Glomerular visceral epithelial cell (primary cell): ENCODE results near the gene METRN.

Source experiments
- DNase-seq: peaks from one replicate; pipeline ENCODE4 v3.0.0-alpha.2; 2016; ENCODE audit errors: extremely low spot score

Gene METRN

DNA sequence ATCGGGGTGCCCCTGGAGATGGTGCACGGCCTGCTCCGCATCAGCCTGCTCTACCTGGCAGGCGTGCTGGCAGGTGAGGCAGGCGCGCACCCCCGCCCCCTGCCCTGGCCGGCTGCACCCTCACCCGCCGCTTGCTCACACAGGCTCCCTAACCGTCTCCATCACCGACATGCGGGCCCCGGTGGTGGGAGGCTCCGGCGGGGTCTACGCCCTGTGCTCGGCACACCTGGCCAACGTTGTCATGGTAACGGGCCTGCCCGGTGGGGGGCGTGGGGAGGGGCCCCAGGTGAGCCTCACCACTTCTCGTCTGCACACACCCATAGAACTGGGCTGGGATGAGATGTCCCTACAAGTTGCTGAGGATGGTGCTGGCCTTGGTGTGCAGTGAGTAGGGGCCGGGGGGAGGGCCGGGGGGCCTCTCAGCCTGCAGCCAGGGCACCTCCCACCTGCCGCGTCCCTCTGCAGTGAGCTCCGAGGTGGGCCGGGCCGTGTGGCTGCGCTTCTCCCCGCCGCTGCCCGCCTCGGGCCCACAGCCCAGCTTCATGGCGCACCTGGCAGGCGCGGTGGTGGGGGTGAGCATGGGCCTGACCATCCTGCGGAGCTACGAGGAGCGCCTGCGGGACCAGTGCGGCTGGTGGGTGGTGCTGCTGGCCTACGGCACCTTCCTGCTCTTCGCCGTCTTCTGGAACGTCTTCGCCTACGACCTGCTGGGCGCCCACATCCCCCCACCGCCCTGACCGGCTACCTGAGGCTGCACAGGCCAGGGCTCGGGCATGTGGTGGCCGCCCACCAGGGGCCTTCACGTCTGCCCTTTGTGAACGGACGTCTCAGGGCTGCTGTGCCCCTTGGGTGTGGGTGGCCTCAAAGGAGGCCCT is 37.4 kb upstream of the METRN start:
- DNase-seq, result no peak

DNA sequence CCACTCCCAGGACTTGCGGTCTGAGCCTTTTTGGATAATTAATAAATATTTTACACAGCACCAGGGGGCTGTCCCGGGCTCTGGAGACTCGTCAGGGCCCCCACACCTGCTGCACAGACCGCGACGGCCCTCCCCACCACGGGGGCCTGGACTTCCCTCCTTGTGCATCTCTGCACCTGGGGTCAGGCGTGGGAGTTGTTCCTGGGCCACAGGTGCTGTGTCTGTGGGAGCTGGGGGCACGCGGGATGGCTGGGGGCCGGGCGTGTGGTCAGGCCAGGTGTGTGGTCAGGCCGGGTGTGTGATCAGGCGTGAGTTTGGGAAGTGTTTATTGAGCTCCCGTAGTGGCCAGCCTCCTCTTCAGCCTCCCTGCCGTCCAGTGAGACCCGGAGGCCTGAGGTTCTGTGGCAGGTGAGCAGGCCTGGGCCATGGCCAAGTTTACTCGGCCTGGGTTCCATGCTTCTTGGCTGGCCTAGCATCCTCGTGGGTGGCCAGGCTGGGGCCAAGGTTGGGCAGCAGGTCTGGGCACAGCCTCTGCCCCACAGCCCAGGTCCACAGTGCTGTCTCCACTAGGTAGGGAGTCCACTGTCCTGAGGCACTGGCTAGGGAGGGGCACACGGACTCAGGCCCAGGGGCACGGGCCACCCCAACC is 36.6 kb upstream of the METRN start:
- no peak for DNase-seq

DNA sequence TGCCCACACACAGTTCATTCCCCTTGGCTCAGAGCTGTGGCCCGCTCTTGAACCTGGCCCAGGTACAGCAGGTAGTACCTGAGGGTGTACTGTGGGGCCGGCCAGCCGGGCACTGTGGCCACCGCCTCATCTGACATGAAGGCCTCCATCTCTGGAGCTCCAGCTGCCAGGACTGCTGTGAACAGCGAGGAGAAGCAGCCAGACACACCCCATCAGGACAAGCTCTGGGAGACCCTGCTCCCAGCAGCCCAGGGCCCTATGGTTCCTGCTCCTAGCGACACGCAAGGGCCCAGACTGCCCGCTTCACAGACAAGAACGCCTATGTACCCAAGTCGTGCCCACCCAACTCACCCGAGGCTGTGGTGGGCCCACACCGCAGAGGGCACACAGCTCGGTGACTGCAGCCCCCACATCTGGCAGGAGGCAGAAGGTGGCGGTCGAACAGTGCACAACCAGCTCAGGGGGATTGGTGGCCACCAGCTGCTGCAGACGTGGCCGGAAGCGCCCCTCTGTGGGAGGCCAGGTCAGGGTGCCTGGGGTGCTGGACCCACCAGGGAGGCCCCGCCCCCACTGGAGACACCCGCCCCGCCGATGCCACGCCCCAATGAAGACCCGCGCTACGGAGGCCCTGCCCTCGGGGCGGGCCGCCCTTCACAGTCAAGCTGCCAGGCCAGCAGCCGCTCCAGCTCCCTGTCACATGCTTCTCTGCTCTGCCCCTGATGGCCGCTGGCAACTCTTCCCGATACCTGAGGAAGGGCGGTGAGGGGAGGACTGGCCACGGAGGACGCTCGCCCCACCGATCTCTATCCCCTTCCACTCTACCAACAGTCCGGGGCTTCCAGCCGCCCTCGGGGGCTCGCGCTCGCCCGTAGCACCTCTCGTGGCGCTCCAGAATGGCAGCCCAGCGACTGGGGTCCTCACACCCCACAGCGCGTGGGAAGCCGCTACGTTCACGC is 35.8 kb upstream of the METRN start:
- DNase-seq, result peak; percentile 67

DNA sequence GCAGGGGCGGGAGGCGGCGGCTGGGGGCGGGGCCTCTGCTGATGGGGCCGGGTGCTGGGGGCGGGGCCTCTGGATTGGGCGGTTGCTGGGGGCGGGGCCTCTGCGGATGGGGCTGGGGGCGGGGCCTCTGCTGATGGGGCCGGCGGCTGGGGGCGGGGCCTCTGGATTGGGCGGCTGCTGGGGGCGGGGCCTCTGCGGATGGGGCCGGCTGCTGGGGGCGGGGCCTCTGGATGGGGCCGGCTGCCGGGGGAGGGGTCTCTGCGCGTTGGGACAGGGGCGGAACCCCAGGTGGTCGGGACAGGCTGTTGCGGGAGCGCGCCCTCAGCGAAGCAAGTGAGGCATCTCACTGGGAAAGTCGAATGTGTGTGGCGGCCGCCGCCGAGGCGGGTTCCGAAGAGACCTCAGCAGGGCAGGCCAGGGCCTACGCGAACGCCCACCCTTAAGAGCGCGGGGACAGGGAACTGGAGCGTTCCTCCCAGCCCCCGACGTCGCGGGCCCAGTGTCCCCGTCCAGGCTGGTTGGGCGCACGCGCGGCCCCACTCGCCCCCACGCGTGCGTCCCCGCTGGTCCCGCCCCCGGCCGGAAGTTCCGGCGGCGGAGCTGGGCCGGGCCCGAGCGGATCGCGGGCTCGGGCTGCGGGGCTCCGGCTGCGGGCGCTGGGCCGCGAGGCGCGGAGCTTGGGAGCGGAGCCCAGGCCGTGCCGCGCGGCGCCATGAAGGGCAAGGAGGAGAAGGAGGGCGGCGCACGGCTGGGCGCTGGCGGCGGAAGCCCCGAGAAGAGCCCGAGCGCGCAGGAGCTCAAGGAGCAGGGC is 34.9 kb upstream of the METRN start, which contains the start of gene STUB1:
STUB1 (plus strand) TSS at position 597 of the 811 bp plus-strand sequence; CDS start at position 713, 116 bp downstream.
- DNase-seq, result peak; percentile 87

DNA sequence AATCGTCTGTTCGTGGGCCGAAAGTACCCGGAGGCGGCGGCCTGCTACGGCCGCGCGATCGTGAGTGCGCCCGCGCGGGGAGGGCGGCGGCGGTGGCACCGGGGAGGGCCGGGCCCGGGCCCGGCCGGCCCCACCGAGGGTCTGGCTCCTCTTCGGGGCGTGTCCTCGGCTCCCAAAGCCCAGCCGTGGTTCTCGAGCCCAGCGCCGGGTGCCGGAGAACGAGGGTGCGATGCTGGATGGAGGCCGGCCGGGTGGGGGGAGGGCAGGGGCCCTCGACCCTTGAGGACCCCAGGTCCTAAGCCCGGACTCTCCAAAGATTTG is 34.3 kb upstream of the METRN start:
- no peak for DNase-seq

DNA sequence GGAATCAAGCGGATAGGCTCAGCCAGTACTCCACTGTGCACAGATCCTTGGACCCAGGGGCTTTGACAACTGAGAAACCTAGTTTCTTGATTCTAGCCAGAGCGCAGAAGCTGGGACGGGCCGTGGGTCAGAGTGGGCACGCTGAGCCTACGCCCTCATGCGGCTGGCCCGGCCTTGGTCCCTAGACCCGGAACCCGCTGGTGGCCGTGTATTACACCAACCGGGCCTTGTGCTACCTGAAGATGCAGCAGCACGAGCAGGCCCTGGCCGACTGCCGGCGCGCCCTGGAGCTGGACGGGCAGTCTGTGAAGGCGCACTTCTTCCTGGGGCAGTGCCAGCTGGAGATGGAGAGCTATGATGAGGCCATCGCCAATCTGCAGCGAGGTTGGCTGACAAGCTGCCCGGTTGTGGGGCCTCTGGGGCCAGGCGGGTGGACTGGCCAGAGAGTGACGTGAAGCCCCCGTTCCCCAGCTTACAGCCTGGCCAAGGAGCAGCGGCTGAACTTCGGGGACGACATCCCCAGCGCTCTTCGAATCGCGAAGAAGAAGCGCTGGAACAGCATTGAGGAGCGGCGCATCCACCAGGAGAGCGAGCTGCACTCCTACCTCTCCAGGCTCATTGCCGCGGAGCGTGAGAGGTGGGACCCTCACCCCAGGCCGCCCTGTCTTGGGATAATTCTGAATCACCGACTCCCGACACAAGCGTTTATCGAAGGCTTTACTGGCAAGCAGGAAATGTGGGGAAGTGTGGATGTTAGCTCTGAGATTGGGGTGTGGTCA is 33.8 kb upstream of the METRN start:
- no peak for DNase-seq

DNA sequence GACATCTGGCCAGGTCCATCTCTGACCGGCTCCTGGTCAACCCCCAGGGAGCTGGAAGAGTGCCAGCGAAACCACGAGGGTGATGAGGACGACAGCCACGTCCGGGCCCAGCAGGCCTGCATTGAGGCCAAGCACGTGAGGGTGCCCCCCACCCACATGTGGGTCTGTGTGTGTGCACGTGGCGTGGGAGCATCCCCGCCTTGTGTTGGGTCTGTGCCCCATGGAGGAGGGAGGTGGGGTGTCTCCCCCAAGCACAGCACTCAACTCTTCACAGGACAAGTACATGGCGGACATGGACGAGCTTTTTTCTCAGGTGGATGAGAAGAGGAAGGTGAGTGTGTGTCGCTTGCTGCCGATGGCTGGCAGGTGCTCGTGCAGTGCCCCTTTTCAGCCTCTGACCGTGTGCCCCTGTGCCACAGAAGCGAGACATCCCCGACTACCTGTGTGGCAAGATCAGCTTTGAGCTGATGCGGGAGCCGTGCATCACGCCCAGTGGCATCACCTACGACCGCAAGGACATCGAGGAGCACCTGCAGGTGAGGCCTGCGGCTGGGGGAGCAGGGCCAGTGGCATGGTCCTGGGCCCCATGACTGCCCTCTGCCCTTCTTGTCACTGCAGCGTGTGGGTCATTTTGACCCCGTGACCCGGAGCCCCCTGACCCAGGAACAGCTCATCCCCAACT is 33.0 kb upstream of the METRN start:
- DNase-seq, result peak; percentile 66

DNA sequence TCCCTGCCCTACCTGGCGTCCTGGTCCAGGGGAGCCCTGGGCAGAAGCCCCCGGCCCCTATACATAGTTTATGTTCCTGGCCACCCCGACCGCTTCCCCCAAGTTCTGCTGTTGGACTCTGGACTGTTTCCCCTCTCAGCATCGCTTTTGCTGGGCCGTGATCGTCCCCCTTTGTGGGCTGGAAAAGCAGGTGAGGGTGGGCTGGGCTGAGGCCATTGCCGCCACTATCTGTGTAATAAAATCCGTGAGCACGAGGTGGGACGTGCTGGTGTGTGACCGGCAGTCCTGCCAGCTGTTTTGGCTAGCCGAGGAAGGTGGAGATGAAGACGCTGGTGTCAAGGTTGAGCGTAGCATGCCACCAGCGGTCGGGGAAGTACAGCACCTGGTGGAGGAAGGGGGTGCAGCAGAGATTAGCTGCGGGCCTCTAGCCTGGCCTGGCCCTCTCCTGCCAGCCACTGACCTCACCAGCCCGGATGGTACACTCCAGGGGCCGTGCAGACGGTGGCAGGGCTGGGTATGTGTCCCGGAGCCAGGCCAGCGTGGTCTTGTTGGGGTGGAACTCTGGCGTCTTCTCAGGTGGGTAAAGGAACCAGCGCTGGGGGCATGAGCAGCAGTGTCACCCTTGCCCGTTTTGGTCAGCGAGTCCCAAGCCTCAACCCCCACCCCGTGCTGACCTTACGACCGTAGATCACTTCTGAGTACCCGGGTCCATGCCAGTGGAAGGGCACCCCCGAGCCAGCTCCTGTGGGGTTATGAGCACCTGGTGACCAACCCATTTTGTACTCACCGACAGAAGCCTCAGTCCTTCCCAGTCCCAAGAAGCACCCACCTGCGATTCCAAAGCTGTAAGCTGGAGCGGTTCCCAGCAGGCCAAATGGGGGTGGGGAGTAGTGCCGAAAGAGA is 32.2 kb upstream of the METRN start:
- DNase-seq, result no peak

DNA sequence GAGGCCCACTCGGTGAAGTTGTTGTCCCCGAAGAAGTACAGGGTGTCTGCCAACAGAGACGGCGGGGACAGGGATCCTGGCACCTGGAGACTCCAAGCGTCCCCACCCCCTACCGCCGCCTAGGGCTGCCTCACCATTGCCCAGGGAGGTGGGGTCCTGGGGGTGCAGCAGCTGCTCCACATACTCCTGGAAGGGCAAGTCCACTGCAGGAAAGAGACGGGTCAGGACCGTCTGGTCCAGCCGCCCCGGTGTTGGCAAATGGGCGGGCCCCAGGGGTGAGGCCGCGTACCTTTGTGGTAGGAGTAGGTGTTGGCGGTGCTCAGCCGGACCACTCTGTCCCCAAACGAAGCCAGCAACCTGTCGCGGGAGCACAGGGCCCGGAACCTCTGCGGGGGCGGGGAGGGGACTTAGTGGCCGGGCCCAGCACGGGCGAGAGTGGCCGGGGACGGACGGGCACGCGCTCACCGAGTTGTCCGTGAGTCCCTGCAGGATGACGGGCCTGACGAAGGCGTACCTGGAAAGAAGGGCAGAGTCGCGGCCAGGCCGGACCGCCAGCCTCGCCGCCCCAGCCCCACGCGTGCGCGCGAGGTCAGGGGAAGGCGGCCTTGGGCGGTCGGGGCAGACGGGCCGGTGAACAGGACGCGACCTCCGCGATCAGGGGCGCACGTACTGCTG is 31.4 kb upstream of the METRN start:
- DNase-seq, result no peak

DNA sequence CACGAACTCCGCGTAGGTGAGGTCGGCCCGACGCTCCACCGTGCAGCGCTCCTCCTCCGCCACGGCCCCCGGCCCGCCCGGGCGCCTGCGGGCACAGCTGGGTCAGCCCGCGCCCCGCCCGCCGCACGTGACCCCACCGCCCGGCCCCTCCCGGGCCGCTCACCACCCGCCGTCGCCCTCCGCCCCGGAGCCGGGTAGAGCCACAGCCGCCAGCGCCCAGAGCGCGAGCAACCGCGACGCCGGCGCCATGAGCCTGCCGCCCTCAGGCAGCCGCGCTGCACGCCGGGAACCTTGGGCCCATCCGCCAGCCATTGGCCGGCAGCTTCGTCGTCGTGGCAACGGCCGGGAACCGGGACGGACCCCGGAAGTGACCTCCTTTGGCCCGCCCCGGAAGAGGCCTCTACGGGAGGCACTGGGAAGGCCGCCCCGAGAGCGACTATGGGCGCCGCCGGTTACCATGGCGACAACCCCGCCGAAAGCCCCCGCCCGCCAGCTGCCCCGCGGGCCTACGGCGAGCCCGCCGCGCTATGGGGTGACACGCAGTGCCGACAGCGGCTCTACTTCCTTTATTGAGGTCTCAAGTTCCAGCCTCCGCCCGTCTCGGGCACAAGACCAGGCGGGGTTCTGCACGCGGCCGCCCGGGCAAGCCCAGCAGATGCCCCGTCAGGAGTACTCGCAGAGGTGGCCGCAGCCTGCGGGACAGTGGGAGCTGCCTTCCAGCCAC is 30.7 kb upstream of the METRN start, which contains the start of gene JMJD8:
JMJD8 (minus strand) TSS at position 264 of the 724 bp plus-strand sequence; CDS start at position 249, 15 bp downstream.
- DNase-seq, result peak; percentile 93

DNA sequence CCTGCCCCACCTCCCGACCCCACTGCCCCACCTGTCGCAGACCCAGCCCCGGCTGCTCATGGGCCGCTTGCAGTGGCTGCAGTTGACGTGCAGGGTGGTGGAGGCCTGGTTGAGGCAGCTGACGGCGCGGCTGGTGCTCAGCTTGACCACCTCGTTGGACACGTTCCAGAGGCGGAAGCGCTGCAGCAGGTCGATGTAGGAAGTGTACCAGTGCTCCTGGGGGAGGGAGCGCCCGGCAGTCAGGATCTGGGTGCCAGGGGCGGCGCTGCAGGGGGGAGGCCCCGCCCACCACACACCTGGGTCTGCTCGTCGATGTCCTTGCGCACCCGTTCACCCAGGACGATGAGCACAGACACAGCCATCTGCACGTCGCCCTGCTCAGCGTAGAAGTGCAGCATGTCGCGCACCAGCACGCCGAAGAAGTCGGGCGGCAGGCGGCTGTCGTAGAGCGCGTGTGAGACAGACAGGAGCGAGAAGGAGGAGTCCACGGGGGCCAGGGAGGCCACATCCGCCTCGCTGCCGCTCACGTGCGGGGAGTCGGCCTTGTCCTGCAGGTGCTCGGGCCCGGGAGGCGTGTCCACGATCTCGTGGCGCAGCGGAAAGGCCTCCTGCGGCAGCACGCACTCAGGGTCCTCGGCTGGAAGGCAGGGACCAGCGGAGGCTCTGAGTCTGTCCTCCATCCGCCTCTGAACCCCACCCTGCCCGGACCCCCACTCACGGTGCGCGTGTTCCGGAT is 29.8 kb upstream of the METRN start:
- no peak for DNase-seq

DNA sequence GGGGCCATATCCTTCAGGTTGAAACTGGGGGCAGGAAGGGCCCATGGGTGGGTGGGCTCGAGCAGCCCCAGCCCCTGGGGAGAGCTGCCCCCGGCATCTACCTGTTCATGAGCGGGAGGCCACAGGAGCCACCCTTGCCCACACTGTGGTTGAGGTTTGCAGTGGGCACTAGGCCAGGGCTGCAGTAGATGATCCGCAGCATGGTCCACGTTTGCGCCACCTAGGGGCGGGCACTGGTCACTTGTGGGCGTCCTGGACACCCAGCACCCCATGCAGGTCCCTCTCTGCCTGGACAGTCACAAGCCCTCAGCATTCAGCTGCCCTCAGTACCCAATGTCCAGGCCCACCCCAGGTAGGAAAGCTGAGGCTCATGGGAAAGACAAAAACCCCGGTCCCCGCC is 29.0 kb upstream of the METRN start:
- peak; percentile 42 for DNase-seq

DNA sequence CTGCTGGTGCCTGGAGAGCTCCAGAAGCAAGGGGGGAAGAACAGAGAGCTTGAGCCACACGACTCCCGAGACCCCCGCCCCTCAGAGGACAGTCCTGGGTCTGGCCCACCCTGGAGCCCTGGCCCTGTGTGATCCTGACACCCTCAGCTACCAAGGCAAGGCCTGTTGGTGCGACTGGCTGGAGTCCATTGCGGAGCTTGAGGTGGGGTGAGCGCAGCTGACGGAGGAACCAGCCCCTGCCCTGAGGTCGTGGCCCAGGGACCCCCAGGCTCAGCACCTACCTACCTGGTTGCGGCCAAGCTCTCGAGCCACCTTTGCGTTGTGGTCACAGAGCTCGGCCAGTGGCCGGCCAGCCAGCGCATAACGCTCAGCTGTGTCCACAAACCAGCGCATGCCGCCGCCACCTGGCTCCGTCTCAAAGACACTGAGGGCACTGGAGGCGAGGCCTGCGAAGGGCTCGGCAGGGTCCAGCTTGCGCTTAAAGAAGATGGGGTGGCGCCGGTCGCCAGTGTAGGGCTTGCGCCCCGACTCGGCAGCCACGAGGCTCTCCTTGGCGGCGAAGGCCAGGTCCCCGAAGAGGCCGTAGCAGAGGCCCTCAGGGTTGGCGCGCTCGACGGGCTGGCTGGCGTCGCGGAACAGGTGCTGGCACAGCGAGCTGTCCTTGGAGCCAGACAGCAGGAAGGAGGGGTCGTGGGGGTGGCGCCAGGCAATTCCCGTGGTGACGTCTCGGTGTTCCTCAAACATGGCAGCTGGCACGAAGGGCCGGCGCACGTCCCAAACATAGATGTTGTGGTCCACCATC is 28.3 kb upstream of the METRN start:
- no peak for DNase-seq

DNA sequence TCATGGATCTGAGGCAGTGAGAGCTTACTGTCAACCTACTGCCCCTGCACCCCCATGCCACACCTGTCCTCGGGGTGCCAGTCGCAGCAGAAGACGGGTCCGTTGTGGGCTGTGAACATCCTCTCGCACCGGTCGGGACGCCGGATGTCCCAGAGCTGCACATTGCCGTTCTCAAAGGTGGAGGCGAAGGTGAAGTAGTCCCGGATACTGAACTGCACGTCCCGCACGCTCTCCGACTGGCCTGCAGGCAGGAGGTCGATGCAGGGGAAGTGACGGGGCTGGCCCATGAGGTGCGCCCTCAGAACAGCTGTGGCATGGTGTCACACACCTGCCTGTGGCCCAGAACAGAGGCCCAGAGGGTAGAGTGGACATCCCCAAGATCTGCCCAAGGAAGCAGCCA is 27.4 kb upstream of the METRN start:
- DNase-seq, result no peak

DNA sequence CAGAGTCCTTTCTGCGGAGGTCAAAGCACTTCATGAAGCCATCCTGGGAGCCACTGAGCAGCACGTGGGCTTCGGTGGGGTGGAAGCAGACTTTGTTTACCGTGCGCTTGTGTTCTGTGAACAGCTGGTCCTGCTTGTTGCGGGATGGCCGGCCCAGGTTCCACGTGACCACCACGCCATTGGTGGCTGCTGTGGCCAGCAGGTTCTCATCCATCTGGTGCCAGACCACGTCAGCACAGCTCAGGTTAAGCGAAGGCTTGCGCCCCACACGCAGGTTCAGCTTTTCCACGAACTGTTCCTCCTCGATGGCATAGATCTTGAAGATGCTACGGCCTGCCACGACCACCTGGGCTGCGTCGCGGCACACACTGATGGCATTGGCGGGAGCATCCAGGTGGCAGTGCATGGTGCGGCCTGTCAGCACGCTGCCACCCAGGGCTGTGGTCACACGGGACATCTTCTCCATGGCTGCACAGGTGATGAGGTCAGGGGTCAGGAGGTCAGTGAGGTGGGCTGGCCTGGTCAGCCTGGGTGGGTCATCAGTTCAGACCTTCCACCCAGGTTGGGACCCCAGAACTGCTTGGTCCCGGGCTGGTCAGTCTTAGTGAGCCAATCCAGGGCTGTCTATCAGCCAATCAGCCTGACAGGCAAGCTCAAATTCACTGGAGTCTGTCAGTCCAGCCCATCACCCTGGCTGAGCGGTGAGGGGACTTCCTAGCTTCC is 25.6 kb upstream of the METRN start:
- DNase-seq, result no peak
